Transverse colon (tissue), 4 donors: Measurements from ENCODE around the gene ZNF558.

Experiments
- EP300 ChIP-seq: sonication (generic); formaldehyde crosslinking; IDR thresholded peaks from one replicate; pipeline ENCODE4 v1.6.1; 2017; ENCODE audit warnings: antibody characterized with exemption, low read depth
- POLR2AphosphoS5 ChIP-seq, 3 donors: sonication (generic); formaldehyde crosslinking; IDR thresholded peaks; one replicate each; pipeline ENCODE4 v1.6.1; 2016; ENCODE audit warnings: antibody characterized with exemption in 3 of 3
- TF ChIP-seq, protein P1 (sequence below), 5 experiments: fragments of 200-600 bp in 3 of 5; fragments of 450-650 bp in 2 of 5; sonication (generic) in 3 of 5; IDR thresholded peaks; 1 replicate in 2 of 5; 2 replicates in 3 of 5; pipeline ENCODE4 v1.5.1; 2016 to 2017; ENCODE audit warnings: antibody characterized with exemption in 5 of 5, inconsistent platforms in 3 of 5, mild to moderate bottlenecking in 2 of 5, moderate library complexity in 1 of 5

DNA sequence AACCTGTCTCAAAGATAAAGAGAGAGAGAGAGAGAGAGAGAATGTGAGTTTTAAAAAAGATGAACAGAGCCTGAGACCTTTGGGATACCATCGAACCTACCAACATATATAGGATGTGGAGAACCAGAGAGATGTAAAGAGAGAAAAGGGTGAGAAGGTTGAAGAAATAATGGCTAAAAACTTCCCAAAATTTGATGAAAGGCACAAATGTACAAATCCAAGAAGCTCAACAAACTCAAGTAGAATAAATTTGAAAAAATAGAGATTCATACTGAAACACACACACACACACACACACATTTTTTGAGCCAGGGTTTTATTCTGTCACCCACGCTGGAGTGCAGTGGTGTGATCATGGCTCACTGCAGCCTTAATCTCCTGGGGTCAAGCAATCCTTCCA, 16.3 kb downstream of the ZNF558 start:
- TF ChIP-seq, protein P1, sequence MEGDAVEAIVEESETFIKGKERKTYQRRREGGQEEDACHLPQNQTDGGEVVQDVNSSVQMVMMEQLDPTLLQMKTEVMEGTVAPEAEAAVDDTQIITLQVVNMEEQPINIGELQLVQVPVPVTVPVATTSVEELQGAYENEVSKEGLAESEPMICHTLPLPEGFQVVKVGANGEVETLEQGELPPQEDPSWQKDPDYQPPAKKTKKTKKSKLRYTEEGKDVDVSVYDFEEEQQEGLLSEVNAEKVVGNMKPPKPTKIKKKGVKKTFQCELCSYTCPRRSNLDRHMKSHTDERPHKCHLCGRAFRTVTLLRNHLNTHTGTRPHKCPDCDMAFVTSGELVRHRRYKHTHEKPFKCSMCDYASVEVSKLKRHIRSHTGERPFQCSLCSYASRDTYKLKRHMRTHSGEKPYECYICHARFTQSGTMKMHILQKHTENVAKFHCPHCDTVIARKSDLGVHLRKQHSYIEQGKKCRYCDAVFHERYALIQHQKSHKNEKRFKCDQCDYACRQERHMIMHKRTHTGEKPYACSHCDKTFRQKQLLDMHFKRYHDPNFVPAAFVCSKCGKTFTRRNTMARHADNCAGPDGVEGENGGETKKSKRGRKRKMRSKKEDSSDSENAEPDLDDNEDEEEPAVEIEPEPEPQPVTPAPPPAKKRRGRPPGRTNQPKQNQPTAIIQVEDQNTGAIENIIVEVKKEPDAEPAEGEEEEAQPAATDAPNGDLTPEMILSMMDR (IDR thresholded peaks at IDR 0.05): no peak
- TF ChIP-seq POLR2AphosphoS5 (IDR thresholded peaks at IDR 0.05): no peak
- no peak for TF ChIP-seq EP300
